CD4-positive, alpha-beta T cell treated with Interleukin-17A for 4 hours (primary cell): ENCODE data around the gene TEX264.

Experiments
- DNase-seq: peaks from one replicate; pipeline ENCODE4 v3.0.0-alpha.2; 2020; ENCODE audit warnings: mixed read lengths

TEX264 gene

GRCh38 chr3:51675201-51675611 lies 4.2 kb downstream of the TEX264 start:
- peak; percentile 29 for DNase-seq

DNA sequence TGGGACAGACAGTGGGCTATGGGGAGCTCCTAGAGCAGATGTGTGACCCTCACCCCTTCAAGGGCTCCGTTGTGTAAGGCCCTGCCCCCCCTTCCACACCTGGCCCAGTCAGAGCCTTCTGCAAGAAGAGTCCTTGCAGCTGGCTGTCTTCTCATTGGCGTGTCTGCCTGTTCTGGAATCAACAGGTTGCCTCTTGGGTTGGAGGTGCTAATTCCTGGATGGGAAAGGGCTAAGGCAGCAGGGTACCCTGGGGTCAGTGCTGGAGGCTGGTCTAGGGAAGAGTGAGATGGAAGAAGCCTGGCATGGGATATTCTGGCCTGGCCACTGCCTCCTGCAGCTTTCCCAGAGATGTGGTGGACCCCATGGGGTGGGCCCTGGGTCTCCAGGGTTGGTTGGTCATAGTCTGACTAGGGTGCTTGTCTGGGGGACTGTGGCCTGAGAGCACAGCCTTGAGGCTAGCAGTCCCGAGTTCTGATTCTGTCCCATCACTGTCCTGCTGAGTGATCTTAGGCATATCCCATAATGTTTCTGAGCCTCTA lies 5.1 kb downstream of the TEX264 start:
- DNase-seq = peak; percentile 1

- no peak for DNase-seq
Measured at GRCh38 chr3:51677358-51677757, 6.3 kb downstream of the TEX264 start.

- no peak for DNase-seq
Measured at GRCh38 chr3:51678186-51678585, 7.1 kb downstream of the TEX264 start.

- DNase-seq = peak; percentile 2
Measured at GRCh38 chr3:51678641-51679040, 7.6 kb downstream of the TEX264 start.

- no peak for DNase-seq
Measured at GRCh38 chr3:51679318-51679717, 8.3 kb downstream of the TEX264 start.

- DNase-seq = no peak
Measured at GRCh38 chr3:51679777-51680176, 8.7 kb downstream of the TEX264 start.

DNA sequence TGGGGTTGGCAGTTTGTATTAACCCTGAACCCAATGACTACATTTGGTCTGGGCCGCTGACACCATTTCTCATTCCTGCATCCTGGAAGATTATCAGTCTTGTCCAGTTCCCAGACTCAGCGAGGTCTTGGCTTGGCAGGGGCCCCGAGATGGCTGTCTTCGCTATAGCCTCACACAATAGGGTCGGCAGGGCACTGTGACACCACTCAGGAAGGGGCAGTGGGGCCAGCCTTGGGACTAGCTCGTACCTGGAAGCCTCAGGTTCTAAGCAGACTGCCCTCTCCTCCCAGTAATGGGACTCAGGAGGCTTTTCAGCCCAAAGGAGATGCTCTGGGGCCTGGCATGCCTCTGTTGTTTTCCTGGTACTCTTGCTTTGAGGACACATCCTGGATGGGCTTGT lies 9.1 kb downstream of the TEX264 start:
- DNase-seq = no peak

GRCh38 chr3:51680663-51681230 lies 9.7 kb downstream of the TEX264 start:
- DNase-seq = no peak

GRCh38 chr3:51681453-51681852 lies 10.4 kb downstream of the TEX264 start:
- peak; percentile 77 for DNase-seq

DNA sequence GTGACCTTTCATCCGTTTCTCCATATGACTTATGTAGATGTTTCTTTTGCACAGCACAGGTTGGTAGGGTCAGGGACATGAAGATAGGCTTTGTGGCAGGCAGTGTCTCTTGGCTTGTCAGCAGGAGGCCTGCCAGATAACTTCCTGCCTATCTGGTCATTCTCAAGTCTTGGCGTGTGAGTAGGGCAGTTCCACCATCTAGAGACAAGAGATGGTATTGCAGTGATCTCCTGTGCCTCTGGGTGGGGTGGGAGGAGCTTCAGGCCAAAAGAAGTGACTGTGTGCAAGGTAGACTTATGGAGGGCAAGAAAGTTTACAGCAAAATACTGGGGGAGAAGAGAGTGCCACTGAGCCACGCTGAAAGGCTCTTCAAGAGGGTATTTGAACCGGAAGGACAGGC lies 11.0 kb downstream of the TEX264 start:
- DNase-seq = peak; percentile 81

GRCh38 chr3:51682526-51682925 lies 11.5 kb downstream of the TEX264 start:
- no peak for DNase-seq

- no peak for DNase-seq
Measured at GRCh38 chr3:51683566-51683965, 12.5 kb downstream of the TEX264 start.

DNA sequence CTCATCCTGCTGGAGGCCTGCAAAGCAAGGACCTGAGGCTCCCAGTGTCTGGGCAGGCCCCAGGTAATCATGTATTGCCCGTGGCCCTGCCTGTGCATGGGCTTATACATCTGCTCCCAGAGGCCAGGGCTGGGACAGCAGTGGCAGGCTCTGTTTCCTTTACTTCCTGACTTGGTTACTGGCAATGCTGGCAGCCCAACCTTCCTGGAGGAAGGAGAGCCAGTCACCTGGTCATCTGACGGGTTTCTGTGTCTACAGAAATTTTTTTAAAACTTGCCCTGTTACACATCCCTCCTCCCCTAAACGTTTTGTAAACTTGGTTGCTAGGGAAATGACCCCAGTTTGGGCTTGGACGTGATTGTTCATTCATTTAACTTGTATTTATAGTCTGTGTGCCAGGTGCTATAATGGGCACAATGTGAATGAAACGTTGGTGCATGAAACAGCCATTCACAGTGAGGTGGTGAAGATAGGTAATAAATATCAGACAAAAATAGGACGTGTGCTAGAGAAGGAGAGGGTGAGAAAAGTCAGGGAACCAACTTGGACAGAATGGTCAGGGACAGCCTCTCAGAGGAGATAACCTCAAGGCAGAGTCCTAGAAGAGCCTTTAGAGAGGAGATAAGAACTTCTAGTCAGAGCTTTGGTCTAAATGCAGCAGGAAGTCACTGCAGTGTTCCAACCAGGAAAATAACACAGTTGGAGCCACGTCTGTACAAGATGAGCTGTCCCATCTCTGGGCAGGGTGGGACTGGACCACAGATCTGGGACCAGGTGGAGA lies 14.1 kb downstream of the TEX264 start:
- no peak for DNase-seq

- DNase-seq = no peak
Measured at GRCh38 chr3:51686056-51686455, 15.0 kb downstream of the TEX264 start.

- peak; percentile 87 for DNase-seq
Measured at GRCh38 chr3:51686512-51687215, 15.6 kb downstream of the TEX264 start.

- DNase-seq = no peak
Measured at GRCh38 chr3:51687431-51688205, 16.6 kb downstream of the TEX264 start.

DNA sequence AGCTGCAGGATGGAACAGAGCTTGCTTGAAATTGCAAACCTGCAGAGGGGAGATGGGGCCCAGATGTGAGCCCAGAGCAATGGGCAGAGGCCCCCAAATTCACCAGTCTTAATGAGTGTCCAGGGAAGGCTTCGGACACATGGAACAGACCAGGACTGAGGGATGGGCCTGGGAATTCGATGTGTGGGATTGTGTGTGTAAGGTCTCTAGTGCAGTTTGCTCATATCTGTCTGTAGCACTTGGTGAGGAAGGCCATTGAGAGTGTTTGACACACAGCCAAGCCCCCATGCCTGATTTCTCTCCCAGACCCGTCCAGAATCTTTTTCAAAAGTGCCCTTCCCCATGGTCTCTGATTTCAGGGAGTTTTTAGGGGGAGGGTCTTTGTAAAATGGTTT lies 17.2 kb downstream of the TEX264 start:
- no peak for DNase-seq

- DNase-seq = no peak
Measured at GRCh38 chr3:51691021-51691420, 20.0 kb downstream of the TEX264 start.

- no peak for DNase-seq
Measured at GRCh38 chr3:51691949-51692348, 20.9 kb downstream of the TEX264 start.

DNA sequence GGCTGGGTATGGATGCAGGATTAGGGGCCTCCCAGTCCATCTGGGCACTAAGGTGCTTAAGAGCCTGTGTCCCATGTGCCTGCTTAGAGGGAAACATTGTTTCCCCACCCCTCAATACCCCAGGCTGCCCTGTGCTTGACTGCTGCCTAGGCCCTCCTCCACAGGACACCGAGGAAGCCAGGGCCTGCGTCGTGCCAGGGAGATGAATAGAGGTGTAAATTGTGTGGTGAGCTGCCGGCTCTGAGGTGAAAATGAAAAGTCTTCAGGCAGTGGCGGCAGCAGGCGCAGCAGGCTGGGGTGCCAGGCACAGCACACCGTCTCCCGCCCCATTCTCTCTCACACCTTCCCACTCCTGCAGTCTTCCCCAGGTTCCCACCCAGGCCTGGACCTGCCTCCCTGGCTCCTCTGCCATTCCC lies 21.9 kb downstream of the TEX264 start:
- DNase-seq = no peak

- DNase-seq = no peak
Measured at GRCh38 chr3:51696954-51697353, 25.9 kb downstream of the TEX264 start.

GRCh38 chr3:51698209-51698608 lies 27.2 kb downstream of the TEX264 start:
- DNase-seq = no peak
